Activated naive CD8-positive, alpha-beta T cell treated with anti-CD3 and anti-CD28 coated beads for 36 hours (primary cell): ENCODE measurements around the gene WDFY1. TPM values are rescaled to one million over a fixed set of nuclear protein-coding genes. Genes with fewer than 3 reads are reported as not detected.
"Not testable (repeated sequence)": the region's sequence is repeated elsewhere in the genome, so short reads cannot be mapped to it uniquely, and the experiment has no call there.

Source experiments
- DNase-seq: peaks from one replicate; pipeline ENCODE4 v3.0.0; 2021
- H3K27ac Mint-ChIP-seq: one replicate; pipeline ENCODE4 v1.8.0; 2022; ENCODE audit warnings: mild to moderate bottlenecking, moderate library complexity, mixed read lengths
- H3K27me3 Mint-ChIP-seq: one replicate; pipeline ENCODE4 v1.8.0; 2022; ENCODE audit warnings: mild to moderate bottlenecking, mixed read lengths
- H3K36me3 Mint-ChIP-seq: one replicate; pipeline ENCODE4 v1.8.0; 2021; ENCODE audit warnings: mild to moderate bottlenecking, mixed read lengths
- H3K4me1 Mint-ChIP-seq: one replicate; pipeline ENCODE4 v1.8.0; 2021; ENCODE audit warnings: mixed read lengths
- H3K4me3 Mint-ChIP-seq: one replicate; pipeline ENCODE4 v1.8.0; 2022; ENCODE audit warnings: mild to moderate bottlenecking, moderate library complexity, mixed read lengths
- H3K9me3 Mint-ChIP-seq: one replicate; pipeline ENCODE4 v1.8.0; 2022; ENCODE audit warnings: mixed read lengths
- total RNA-seq, 2 experiments: library from RNA; stranded (reverse); gene quantifications; one replicate each; pipeline ENCODE4 v1.2.3, GENCODE V29; 2021

The WDFY1 gene
- total RNA-seq, 2 experiments from 2014 or later, result 24.4 to 26.7 TPM

DNA sequence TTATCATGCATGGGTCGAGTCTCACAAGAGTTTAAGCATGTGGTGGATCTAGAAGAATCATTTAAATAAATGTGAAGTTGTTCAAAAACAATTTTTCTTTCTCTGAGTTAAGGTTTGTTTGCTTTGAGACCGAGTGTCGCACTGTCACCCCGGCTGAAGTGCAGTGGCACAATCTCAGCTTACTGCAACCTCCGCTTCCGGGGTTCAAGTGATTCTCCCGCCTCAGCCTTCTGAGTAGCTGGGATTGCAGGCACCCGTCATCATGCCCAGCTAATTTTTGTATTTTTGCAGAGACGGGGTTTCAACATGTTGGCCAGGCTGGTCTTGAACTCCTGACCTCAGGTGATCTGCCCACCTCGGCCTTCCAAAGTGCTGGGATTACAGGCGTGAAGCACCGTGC is 73.5 kb downstream of the WDFY1 start:
- not testable (repeated sequence) for DNase-seq, H3K9me3 Mint-ChIP-seq, H3K27me3 Mint-ChIP-seq, H3K4me1 Mint-ChIP-seq, H3K27ac Mint-ChIP-seq, H3K4me3 Mint-ChIP-seq
- H3K36me3 Mint-ChIP-seq, result peaks cover 22% of the 10 kb centered on the region

DNA sequence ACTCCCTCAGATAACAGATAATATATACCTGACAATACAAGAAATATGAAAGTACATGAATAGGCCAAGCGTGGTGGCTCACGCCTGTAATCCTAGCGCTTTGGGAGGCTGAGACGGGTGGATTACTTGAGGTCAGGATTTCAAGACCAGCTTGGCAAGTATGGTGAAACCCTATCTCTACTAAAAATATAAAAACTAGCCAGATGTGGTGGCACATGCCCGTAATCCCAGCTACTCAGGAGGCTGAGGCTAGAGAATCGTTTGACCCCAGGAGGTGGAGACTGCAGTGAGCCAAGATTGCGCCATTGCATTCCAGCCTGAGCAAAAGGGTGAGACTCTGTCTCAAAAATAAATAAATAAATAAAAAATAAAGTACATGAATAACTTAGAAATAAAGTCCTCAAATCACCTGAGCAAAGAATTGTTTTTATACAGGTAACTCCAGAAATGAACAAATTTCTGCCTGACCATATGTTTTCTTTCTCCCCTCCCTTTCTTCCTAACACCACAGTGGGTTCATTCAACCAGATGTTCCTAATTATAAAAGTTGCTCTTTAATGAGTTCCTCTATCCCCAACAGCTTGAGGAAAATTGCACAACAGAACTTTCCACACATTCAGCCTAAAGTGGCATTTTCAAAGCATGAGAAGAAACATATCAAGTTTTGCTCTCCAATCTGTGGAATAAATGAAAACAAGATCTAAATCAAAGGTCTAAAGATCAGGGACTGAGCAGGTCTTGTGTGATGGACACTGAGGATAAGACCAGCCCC is 74.1 kb downstream of the WDFY1 start:
- no peak for DNase-seq
- H3K27me3 Mint-ChIP-seq, result no peaks in the 10 kb centered on the region
- H3K4me1 Mint-ChIP-seq, result peaks cover 7% of the 10 kb centered on the region
- H3K9me3 Mint-ChIP-seq, result no peaks in the 10 kb centered on the region
- no peak overlapping the region for H3K27ac Mint-ChIP-seq
- H3K36me3 Mint-ChIP-seq, result peaks cover 22% of the 10 kb centered on the region
- no peak overlapping the region for H3K4me3 Mint-ChIP-seq

DNA sequence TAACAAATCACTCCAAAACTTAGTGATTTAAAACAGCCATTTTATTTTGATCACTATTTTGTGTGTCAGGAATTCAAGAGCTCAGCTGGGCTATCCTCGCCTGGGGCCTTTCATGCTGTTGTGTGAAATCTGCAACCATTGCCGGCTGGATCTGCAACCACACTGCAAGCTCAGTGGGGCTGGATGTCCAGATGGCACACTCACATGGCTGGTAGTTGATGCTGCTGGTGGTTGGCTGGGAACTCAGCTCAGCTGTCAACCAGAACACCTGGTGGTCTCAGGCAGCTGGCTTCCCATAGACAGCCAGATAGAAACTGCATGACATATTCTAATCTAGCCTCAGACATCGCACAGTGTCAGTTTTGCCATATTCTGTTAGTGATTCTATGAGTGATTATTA is 77.1 kb downstream of the WDFY1 start:
- no peak overlapping the region for H3K4me3 Mint-ChIP-seq
- no peak overlapping the region for H3K27ac Mint-ChIP-seq
- peaks cover 12% of the 10 kb centered on the region for H3K36me3 Mint-ChIP-seq
- H3K9me3 Mint-ChIP-seq, result no peaks in the 10 kb centered on the region
- peaks cover 20% of the 10 kb centered on the region for H3K4me1 Mint-ChIP-seq
- H3K27me3 Mint-ChIP-seq, result no peaks in the 10 kb centered on the region
- no peak for DNase-seq

DNA sequence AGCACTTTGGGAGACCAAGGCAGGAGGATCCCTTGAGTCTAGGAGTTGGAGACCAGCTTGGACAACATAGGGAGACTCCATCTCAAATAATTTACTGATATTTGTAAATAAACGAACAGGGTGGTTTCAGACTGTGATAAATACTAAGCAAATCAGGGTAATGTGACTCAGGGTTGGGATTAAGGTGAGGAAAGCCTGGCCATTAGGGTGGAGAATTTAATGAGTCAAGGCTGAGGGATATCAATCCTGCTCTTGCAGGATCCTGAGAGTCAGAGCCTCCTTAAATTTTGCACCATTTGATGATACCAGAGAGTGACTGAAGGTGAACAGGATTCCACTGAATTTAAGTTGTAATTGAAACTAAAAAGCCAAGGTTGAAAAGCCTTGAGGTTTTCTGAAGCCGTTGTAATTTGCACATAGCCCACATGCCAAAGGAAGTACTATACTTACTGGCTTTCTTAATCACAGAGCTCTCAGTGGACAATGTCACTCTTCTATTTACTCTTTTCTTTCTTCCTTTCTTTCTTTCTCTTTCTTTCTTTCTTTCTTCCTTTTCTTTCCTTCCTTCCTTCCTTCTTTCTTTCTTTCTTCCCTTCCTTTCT is 79.1 kb downstream of the WDFY1 start:
- peaks cover 20% of the 10 kb centered on the region for H3K4me1 Mint-ChIP-seq
- peak overlapping the region; percentile 10 for H3K4me3 Mint-ChIP-seq
- DNase-seq, result no peak
- H3K9me3 Mint-ChIP-seq, result no peaks in the 10 kb centered on the region
- no peaks in the 10 kb centered on the region for H3K27me3 Mint-ChIP-seq
- H3K27ac Mint-ChIP-seq, result no peak overlapping the region
- H3K36me3 Mint-ChIP-seq, result peaks cover 4% of the 10 kb centered on the region

DNA sequence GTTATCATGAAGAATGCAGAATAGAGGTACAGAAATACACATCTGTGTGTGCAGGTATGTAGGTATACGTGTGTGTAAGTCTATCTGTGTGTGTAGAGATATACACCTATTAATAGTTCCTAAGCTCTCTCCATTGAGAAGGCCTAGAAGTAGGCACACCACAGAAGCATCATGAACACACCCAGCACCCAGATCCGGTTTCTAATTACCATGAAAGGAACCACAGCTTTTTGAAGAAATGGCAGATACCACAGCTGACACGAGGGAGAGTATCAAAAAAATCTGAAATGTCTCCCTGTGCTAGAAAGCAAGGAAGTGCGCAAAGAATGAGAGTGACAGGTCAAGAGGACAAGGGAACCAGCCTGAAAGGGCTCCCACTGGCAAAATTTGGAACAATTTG is 80.0 kb downstream of the WDFY1 start:
- no peak overlapping the region for H3K27ac Mint-ChIP-seq
- DNase-seq, result no peak
- H3K4me3 Mint-ChIP-seq, result no peak overlapping the region
- H3K27me3 Mint-ChIP-seq, result no peaks in the 10 kb centered on the region
- H3K36me3 Mint-ChIP-seq, result no peaks in the 10 kb centered on the region
- H3K4me1 Mint-ChIP-seq, result peaks cover 20% of the 10 kb centered on the region
- H3K9me3 Mint-ChIP-seq, result no peaks in the 10 kb centered on the region

DNA sequence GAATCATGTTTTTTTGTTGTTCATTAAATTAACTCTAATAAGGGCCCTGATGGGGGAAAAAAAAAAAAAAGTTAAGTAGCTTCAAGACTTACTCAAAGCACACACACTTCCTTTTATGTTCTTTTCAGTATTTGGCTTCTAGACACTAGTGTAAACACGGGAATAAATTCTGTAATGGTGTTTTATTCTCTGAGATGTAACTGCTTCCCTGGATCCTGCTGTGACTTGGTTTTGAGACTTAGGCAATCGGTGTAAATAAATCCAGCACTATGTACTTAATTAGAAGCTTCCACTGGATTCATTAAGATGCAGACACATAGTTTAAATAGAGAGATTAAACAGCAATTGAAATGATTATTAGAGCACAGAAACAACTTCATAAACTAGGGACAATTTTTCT is 81.6 kb downstream of the WDFY1 start:
- Mint-ChIP-seq H3K27me3 (no peaks in the 10 kb centered on the region), H3K27ac (no peak overlapping the region), H3K4me1 (peaks cover 20% of the 10 kb centered on the region), H3K9me3 (no peaks in the 10 kb centered on the region), H3K4me3 (no peak overlapping the region), H3K36me3 (no peaks in the 10 kb centered on the region)
- DNase-seq, result no peak

DNA sequence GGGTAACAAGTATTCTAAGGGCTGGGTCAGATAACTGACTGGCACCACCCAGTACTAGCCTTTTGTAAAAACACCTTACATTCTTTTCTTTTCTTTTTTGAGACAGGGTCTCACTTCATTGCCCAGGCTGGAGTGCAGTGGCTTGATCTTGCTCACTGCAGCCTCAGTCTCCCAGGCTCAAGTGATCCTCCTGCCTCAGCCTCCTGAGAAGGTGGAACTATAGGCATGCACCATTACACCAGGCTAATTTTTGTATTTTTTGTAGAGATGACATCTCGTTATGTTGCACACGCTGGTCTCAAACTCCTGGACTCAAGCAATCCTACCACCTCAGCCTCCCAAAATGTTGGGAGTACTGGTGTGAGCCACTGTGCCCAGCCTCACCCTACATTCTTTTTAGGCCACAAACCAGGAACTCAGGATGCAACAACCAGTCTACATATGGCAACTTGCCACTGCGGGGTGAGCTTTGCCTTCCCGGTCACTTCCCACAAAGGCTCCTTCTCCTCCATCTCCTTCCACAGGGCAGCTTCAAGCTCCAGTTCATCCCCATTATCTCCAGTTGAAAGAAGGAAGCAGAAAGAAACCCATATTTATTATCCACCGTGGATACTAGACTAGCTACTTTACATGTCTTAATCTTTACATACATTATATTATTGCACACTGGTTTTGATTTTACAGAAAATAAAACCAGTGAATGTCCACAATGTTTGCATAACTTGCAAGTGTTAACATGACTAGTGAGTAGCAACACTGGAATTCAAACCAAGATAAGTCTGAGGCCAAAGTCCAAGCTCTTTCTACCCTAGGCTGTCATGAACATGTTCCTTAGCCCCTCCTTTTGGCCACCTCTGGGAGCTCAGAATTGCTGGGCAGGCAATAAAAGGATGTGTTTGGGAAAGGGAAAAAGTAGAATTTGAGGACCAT is 84.1 kb downstream of the WDFY1 start:
- Mint-ChIP-seq H3K4me1 (peaks cover 14% of the 10 kb centered on the region), H3K27ac (no peak overlapping the region), H3K27me3 (no peaks in the 10 kb centered on the region), H3K4me3 (no peak overlapping the region), H3K36me3 (no peaks in the 10 kb centered on the region), H3K9me3 (no peaks in the 10 kb centered on the region)
- DNase-seq, result no peak

DNA sequence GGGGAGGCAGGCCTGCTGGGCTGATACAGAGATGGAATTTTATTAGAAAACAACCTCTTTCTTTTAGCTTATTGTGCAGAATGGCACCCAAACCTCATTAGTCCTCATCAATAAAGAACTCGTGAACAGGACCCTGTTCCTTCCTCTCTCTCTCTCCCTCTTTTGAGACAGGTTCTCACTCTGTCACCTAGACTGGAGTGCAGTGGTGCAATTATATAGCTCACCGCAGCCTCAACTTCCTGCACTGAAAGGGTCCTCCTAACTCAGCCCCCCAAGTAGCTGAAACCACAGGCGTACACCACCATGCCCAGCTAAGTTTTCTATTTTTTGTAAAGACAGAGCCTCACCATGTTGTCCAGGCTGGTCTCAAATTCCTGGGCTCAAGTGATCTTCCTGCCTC is 86.1 kb downstream of the WDFY1 start:
- Mint-ChIP-seq H3K27me3 (no peaks in the 10 kb centered on the region), H3K4me1 (no peaks in the 10 kb centered on the region), H3K27ac (no peak overlapping the region), H3K9me3 (no peaks in the 10 kb centered on the region), H3K4me3 (no peak overlapping the region), H3K36me3 (no peaks in the 10 kb centered on the region)
- no peak for DNase-seq

DNA sequence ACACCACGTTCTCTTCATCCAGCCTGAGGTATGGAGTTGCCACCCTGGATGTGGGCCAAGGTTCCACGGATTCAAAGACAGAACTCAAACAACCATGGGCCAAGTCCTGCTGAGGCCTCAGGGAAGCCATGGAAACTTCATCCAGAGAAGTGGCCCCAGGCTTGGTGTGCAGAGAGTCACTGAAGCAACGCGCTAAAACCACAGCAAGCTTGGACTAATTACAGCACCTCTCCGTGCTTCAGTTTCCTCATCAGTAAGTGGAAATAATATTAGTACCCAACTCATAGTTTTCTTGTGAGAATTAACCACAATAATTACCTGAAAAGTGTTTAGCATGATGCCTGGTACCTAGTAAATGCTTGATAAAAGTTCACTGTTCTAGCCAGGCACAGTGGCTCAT is 88.6 kb downstream of the WDFY1 start:
- Mint-ChIP-seq H3K9me3 (no peaks in the 10 kb centered on the region), H3K4me3 (no peak overlapping the region), H3K27me3 (no peaks in the 10 kb centered on the region), H3K4me1 (no peaks in the 10 kb centered on the region), H3K27ac (no peak overlapping the region), H3K36me3 (no peaks in the 10 kb centered on the region)
- no peak for DNase-seq

DNA sequence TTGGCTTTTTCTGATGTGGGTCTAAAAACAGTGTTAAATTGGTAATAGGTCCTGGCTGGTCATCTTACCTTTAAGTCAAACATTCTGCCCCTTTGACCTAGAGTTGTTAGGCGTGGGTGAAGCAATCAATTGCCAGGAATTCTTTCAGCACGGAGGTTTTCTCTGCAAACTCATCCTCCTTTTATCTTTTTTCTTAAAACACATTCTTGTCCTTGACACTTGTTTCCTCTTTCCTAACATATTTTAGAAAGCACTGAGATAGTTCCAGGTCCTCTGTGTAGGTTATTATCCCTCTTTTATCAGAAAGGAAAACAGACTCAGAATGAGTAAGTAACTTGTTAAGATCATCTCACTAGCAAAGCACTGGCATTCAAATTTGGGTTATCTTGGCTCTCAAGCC is 89.1 kb downstream of the WDFY1 start:
- peaks cover 4% of the 10 kb centered on the region for H3K36me3 Mint-ChIP-seq
- peaks cover 2% of the 10 kb centered on the region for H3K4me1 Mint-ChIP-seq
- no peaks in the 10 kb centered on the region for H3K27me3 Mint-ChIP-seq
- no peak overlapping the region for H3K27ac Mint-ChIP-seq
- DNase-seq, result no peak
- no peak overlapping the region for H3K4me3 Mint-ChIP-seq
- peaks cover 2% of the 10 kb centered on the region for H3K9me3 Mint-ChIP-seq

DNA sequence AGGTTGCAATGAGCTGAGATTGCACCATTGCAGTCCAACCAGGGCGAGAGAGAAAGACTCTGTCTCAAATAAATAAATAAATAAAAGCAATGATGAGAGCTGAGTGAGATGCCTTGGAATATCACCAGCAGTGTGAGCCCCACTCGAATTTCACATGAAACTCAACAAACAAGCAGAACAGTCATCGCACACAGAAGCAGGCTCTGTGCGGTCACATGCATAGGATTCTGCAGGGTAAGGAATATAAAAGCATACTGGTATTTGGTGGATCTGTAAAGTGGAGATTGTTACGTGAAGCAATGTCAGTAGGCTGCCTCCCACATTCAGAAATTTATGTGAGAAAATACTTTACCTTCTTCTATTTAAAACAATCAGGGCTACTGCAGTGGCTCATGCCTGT is 89.7 kb downstream of the WDFY1 start:
- DNase-seq, result no peak
- H3K27me3 Mint-ChIP-seq, result no peaks in the 10 kb centered on the region
- peaks cover 2% of the 10 kb centered on the region for H3K9me3 Mint-ChIP-seq
- peaks cover 2% of the 10 kb centered on the region for H3K4me1 Mint-ChIP-seq
- no peak overlapping the region for H3K4me3 Mint-ChIP-seq
- no peak overlapping the region for H3K27ac Mint-ChIP-seq
- peaks cover 8% of the 10 kb centered on the region for H3K36me3 Mint-ChIP-seq

DNA sequence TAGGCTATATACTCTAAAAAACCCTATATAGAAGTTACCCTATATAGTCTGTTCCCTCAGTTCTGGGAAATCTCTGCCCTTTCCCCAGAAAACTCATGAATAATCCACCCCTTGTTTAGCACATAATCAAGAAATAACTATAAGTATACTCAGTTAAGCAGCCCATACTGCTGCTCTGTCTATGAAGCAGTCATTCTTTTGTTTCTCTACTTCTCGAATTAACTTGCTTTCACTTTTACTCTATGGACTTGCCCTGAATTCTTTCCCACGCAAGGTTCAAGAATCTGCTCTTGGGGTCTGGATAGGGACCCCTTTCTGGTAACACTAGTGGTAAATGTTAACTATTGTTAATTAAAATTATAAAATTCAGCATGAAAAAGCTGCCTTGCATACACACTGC is 90.4 kb downstream of the WDFY1 start:
- DNase-seq, result no peak
- H3K9me3 Mint-ChIP-seq, result peaks cover 2% of the 10 kb centered on the region
- peaks cover 2% of the 10 kb centered on the region for H3K4me1 Mint-ChIP-seq
- no peak overlapping the region for H3K27ac Mint-ChIP-seq
- no peak overlapping the region for H3K4me3 Mint-ChIP-seq
- no peaks in the 10 kb centered on the region for H3K27me3 Mint-ChIP-seq
- peaks cover 12% of the 10 kb centered on the region for H3K36me3 Mint-ChIP-seq

DNA sequence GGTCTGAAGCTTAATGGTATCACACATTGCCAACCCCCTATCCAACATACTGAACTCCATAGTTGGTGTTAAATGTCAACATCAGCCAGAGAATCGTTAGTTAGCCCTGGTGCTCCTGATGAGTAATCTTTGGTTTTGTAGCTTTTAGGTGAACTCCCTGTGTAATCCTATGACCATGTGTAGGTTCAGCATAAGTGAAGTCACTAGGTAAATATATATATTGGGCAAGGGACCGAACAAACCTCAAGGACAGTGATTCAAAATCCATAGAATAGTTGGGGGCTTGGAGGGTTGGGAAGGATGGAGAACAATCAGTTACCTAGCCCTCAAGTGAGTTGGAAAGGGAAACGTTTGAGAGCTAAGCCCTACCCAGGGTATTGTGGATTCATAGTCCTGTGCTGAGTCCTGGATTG is 91.7 kb downstream of the WDFY1 start:
- peaks cover 9% of the 10 kb centered on the region for H3K9me3 Mint-ChIP-seq
- H3K27ac Mint-ChIP-seq, result no peak overlapping the region
- DNase-seq, result no peak
- H3K36me3 Mint-ChIP-seq, result peaks cover 20% of the 10 kb centered on the region
- H3K4me3 Mint-ChIP-seq, result no peak overlapping the region
- peaks cover 2% of the 10 kb centered on the region for H3K4me1 Mint-ChIP-seq
- no peaks in the 10 kb centered on the region for H3K27me3 Mint-ChIP-seq

DNA sequence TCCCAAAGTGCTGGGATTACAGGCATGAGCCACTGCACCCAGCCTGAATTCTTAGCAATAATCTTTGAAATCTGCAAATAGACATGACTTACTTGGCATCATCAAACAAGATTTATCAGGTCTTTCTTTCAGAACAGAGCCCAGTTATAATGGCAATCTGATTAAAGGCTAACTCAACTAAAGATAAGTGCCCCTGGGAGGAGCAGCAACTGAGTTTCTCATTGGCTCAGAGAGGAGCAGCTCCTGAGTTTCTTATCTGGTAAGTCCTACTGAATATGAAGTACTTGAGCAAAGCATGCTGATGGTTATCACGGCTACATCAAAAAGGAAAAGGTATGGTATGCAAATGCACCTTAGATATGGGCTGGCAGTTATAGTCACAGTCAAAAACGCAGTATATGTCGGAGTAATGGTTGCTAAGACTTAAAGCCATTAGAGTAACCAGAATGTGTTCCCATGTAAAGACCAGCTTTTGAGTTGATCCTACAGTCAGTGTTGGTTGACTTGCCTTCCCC is 92.8 kb downstream of the WDFY1 start:
- peaks cover 2% of the 10 kb centered on the region for H3K4me1 Mint-ChIP-seq

DNA sequence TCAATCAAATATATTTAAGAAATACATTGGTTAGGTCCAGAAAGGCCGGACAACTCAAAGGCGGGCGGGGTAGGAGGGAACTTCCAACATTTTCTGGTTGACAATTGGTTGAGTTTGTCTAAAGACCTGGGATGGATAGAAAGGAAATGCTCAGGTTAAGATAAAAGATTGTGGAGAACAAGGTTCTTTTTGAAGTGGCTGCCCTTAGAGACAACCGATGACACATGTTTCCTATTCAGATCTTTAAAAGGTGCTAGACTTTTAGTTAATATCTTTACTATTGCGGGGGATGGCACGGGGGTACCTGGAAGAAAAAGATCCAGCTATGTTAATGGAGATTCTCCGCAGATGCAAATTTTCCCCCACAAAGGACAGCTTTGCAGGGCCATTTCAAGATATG is 97.7 kb downstream of the WDFY1 start:
- Mint-ChIP-seq H3K9me3 (peaks cover 9% of the 10 kb centered on the region), H3K27me3 (no peaks in the 10 kb centered on the region), H3K36me3 (peaks cover 20% of the 10 kb centered on the region), H3K4me3 (no peak overlapping the region), H3K27ac (no peak overlapping the region), H3K4me1 (peaks cover 2% of the 10 kb centered on the region)
- no peak for DNase-seq

More for the DNA sequence above, 92.8 kb downstream of the WDFY1 start:
- Mint-ChIP-seq H3K27ac (no peak overlapping the region), H3K4me3 (no peak overlapping the region), H3K36me3 (peaks cover 20% of the 10 kb centered on the region), H3K9me3 (peaks cover 9% of the 10 kb centered on the region), H3K27me3 (no peaks in the 10 kb centered on the region)
- DNase-seq, result no peak
